Measurements from ENCODE around the gene KCP. TPM values are rescaled to one million over a fixed set of nuclear protein-coding genes. Genes with fewer than 3 reads are reported as not detected.

KCP gene
- total RNA-seq, 1 experiment from 2014 or later = 2.7 TPM

GRCh38 chr7:128928159-128928813 is 17.8 kb upstream of the KCP start:
- H3K36me3 Mint-ChIP-seq = no peaks in the 10 kb centered on the region; the same call in 1 of the 2 replicates
- no peak overlapping the region for H3K27ac Mint-ChIP-seq
- no peak overlapping the region for H3K4me3 Mint-ChIP-seq
- ChIA-PET CTCF (interaction anchor here (1.3 kb wide), 1 partner anchor 19 kb away, joined by 4 read pairs; no protein-coding TSS in a partner anchor), POLR2A (no interaction called here)
- H3K9me3 Mint-ChIP-seq = peaks cover 8% of the 10 kb centered on the region
- no peak for ATAC-seq
- DNase-seq (ENCODE audit: low spot score) = no peak
- TF ChIP-seq GTF2I (CRISPR knock-in tag; conservative IDR thresholded peaks at IDR 0.05) (no peak), CTCF (IDR thresholded peaks at IDR 0.05) (no peak), PRDM15 (CRISPR knock-in tag; IDR thresholded peaks at IDR 0.05) (no peak)
- peaks cover 9% of the 10 kb centered on the region for H3K27me3 Mint-ChIP-seq (ENCODE audit: low read depth)
- H3K4me1 Mint-ChIP-seq = 0 out of 2 replicates have a peak, but pooled peaks cover 2% of the 10 kb centered on the region

- H3K9me3 Mint-ChIP-seq = peaks cover 8% of the 10 kb centered on the region
- POLR2A ChIA-PET = no interaction called here
- TF ChIP-seq ZNF121 (CRISPR knock-in tag; IDR thresholded peaks at IDR 0.05) = no peak
- TF ChIP-seq GRHL2 (CRISPR knock-in tag; IDR thresholded peaks at IDR 0.05; ENCODE audit: insufficient replicate concordance, severe bottlenecking) = no peak
- TF ChIP-seq FOXP1 (CRISPR knock-in tag; IDR thresholded peaks at IDR 0.05; ENCODE audit: borderline replicate concordance) = no peak
- TF ChIP-seq FOXJ3 (CRISPR knock-in tag; IDR thresholded peaks at IDR 0.05; ENCODE audit: borderline replicate concordance) = no peak
- TF ChIP-seq ZNF219 (CRISPR knock-in tag; IDR thresholded peaks at IDR 0.05; ENCODE audit: borderline replicate concordance) = no peak
- TF ChIP-seq RORB (CRISPR knock-in tag; IDR thresholded peaks at IDR 0.05) = no peak
- TF ChIP-seq SMAD4 (CRISPR knock-in tag; IDR thresholded peaks at IDR 0.05) = no peak
- CTCF ChIA-PET = interaction anchor here (0.7 to 2.9 kb wide), 3 partner anchors 18 to 166 kb away, joined by 3 to 16 read pairs (median 3); no protein-coding TSS in a partner anchor
- H3K4me1 Mint-ChIP-seq = peaks cover 12% of the 10 kb centered on the region
- H3K27me3 Mint-ChIP-seq (ENCODE audit: low read depth) = peaks cover 4% of the 10 kb centered on the region
- DNase-seq (ENCODE audit: low spot score) (no peak), ATAC-seq (no peak)
- no peak overlapping the region for H3K27ac Mint-ChIP-seq
- H3K36me3 Mint-ChIP-seq = no peaks in the 10 kb centered on the region; the same call in 1 of the 2 replicates
- no peak overlapping the region for H3K4me3 Mint-ChIP-seq
Observed at GRCh38 chr7:128924707-128925588, 14.4 kb upstream of the KCP start.

- H3K9me3 Mint-ChIP-seq = peaks cover 8% of the 10 kb centered on the region
- peaks cover 18% of the 10 kb centered on the region for H3K27me3 Mint-ChIP-seq (ENCODE audit: low read depth)
- CTCF ChIA-PET = interaction anchor here (0.8 to 2.9 kb wide), 6 partner anchors 10 to 168 kb away, joined by 3 to 16 read pairs (median 6); partner anchors contain the start of gene KCP
- H3K4me1 Mint-ChIP-seq = peaks cover 12% of the 10 kb centered on the region
- H3K4me3 Mint-ChIP-seq = no peak overlapping the region
- H3K27ac Mint-ChIP-seq = no peak overlapping the region
- DNase-seq (ENCODE audit: low spot score) (no peak), ATAC-seq (no peak)
- no peaks in the 10 kb centered on the region; the same call in 1 of the 2 replicates for H3K36me3 Mint-ChIP-seq
- POLR2A ChIA-PET = no interaction called here
- TF ChIP-seq ZNF219 (CRISPR knock-in tag; IDR thresholded peaks at IDR 0.05; ENCODE audit: borderline replicate concordance) (no peak), NR2C2 (CRISPR knock-in tag; IDR thresholded peaks at IDR 0.05) (no peak), ZNF512 (CRISPR knock-in tag; IDR thresholded peaks at IDR 0.05; ENCODE audit: borderline replicate concordance) (no peak), ATF6 (CRISPR knock-in tag; IDR thresholded peaks at IDR 0.05) (no peak), ZNF317 (CRISPR knock-in tag; IDR thresholded peaks at IDR 0.05; ENCODE audit: borderline replicate concordance, low read depth) (no peak), EMX1 (CRISPR knock-in tag; IDR thresholded peaks at IDR 0.05) (no peak), GABPB1 (CRISPR knock-in tag; IDR thresholded peaks at IDR 0.05) (no peak), RORB (CRISPR knock-in tag; IDR thresholded peaks at IDR 0.05) (no peak), HMGXB4 (CRISPR knock-in tag; IDR thresholded peaks at IDR 0.05) (no peak)
Observed at GRCh38 chr7:128923411-128923800, 12.9 kb upstream of the KCP start.
